Hepatic stellate cell (primary cell): ENCODE results near the gene ATP8B3.
A peak's percentile ranks its signal among the peaks of the same experiment; 100 is the strongest.

Experiments
- DNase-seq: peaks from one replicate; pipeline ENCODE4 v3.0.0; 2011; ENCODE audit warnings: low spot score

Gene ATP8B3

GRCh38 chr19:1849886-1850398, 37.9 kb upstream of the ATP8B3 start:
- DNase-seq, result no peak

DNA sequence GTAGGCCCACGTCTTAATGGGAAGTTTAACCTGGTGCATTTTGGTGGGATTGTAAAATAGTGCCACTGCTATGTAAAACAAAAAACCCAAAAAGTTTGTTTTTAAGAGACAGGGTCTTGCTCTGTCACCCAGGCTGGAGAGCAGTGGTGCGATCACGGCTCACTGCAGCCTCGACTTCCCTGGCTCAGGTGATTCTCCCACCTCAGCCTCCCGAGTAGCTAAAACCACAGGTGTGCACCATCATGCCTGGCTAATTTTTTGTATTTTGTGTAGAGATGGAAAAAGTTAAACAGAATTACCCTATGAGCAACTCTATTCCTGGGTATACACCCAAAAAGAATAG, 37.0 kb upstream of the ATP8B3 start:
- no peak for DNase-seq

DNA sequence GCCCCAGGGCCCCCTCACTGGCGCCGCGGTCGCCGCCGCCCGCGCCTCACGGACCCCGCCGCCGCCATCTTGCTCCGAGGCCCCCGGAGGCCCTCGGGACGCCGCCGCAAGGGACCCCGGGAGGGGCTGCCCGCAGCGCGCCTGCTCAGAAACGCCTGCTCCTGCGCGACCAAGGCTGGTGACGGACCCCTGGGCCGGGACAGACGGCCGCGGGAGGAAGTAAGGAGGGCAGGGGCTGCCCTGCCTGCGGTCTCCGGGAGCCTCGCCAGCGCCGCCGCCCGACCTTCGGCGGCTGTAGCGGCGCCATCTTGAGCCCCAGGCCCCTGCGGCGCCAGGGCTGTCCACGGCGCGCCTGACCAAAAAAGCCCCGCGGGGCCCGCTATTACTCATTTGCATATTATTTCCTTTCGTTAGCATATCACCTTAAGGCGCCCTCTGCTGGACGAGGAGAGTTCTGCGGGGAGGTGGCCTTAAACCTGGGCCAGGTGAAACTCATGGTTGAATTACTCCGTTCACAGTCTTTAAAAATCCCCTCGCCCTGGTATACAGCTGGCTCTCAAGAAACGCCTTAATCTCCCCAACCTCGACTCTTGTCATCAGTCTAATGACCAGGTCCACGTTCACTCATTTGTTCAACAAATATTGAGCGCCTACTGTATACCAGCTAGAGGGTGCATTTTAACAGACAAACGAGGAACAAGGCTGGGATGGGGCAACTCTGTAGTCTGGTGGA, 36.5 kb upstream of the ATP8B3 start, which contains the start of gene REXO1:
TSS of gene REXO1 (minus strand) at position 85 of the 733 bp plus-strand sequence. CDS start 125 bp downstream, outside the sequence.
- DNase-seq, result peak; percentile 91

DNA sequence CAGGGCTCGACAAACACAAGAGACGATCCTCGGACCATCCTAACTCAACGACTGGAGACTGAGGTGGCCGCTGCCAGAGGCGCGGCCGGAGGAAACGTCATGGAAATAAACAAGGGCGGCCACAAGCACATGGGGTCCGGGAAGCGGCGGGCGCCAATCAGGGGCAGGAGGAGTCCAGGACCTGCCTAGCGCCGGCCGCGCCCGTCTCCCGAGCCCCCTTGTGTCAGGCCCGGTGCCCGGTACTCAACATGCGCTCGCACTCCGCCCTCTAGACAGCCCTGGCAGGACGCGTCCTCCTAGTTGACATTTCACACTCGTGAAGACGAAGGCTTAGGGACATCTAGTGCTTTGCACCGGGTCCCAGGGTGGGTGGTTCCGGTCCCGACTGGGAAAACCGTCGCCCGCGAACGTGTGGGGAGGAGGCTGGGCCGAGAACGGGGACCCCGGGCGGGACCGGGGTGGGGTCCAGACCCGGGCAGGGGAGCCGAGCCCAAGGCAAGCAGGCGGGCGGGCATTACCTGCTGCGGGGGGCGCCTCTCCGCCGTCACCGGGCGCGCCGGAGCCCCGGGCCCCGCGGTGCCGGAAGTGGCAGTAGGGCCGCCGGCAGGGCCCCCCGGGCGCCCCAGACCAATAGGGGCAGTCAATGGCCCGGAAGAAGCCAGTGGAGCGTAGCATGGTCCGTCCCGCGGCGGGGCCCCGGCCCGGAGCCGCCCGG, 35.8 kb upstream of the ATP8B3 start:
- peak; percentile 60 for DNase-seq

DNA sequence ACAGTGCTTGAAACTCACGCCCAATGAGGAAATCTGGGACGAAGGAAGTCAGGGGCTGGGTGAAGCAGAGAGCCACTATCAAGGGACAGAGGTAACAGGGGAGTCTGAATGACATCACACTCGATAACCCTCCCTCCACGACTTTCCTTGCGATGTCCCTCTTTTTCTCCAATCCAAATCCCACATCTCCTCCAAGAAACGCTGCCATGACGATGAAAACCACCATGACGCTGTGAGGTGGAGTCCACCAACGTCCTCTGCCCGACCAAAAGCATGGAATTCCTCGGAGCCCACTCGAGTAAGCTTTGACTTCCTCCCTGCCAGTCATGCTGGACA, 35.2 kb upstream of the ATP8B3 start:
- no peak for DNase-seq

DNA sequence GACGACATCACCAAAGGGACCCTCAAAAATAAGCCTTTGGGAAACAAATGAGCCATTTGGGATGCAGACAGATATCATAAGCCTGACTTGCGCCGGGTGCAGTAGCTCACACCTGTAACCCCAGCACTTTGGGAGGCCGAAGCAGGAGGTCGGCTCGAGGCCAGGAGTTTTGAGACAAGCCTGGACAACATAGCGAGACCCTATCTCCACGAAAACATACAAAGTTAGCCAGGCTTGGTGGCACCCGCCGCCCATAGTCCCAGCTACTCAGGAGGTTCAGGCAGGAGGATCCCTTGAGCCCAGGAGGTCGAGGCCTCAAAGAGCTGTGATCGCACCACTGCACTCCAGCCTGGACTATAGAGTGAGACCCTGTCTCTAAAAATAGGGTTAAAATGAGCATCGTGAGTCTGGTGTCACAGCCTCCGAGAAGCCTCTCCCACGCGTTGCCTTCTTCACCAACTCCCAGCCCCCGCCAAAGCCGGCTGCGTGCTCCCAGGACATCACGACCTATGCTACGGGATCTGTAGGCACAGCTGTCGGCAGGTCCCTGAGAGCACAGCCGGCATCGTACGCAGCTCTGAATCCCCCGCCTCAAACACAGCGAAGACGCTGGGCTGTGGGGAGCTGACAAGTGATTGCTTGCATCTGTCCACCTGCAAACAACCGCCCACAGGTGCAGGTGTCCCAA, 34.6 kb upstream of the ATP8B3 start:
- DNase-seq, result no peak

- DNase-seq, result no peak
Measured at GRCh38 chr19:1845642-1846041, 33.6 kb upstream of the ATP8B3 start.

GRCh38 chr19:1845125-1845515, 33.0 kb upstream of the ATP8B3 start:
- no peak for DNase-seq

- DNase-seq, result no peak
Measured at GRCh38 chr19:1844513-1845124, 32.5 kb upstream of the ATP8B3 start.

GRCh38 chr19:1843646-1844394, 31.7 kb upstream of the ATP8B3 start:
- DNase-seq, result no peak

DNA sequence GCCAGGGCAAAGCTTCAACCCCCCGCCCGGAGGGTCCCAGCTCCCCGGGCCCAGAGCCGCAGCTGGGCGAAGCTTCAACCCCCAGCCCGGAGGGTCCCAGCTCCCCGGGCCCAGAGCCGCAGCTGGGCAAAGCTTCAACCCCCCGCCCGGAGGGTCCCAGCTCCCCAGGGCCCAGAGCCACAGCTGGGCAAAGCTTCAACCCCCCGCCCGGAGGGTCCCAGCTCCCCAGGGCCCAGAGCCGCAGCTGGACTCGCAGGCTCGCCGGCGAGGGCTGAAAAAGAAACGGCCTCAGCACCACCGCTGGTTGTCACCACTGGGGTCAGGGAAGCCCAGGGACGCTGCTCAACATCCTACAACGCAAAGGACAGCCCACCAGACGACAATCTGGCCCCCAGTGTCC, 31.0 kb upstream of the ATP8B3 start:
- no peak for DNase-seq

- DNase-seq, result peak; percentile 34
Measured at GRCh38 chr19:1841209-1841924, 29.3 kb upstream of the ATP8B3 start.

- DNase-seq, result peak; percentile 83
Measured at GRCh38 chr19:1840541-1841115, 28.6 kb upstream of the ATP8B3 start.

DNA sequence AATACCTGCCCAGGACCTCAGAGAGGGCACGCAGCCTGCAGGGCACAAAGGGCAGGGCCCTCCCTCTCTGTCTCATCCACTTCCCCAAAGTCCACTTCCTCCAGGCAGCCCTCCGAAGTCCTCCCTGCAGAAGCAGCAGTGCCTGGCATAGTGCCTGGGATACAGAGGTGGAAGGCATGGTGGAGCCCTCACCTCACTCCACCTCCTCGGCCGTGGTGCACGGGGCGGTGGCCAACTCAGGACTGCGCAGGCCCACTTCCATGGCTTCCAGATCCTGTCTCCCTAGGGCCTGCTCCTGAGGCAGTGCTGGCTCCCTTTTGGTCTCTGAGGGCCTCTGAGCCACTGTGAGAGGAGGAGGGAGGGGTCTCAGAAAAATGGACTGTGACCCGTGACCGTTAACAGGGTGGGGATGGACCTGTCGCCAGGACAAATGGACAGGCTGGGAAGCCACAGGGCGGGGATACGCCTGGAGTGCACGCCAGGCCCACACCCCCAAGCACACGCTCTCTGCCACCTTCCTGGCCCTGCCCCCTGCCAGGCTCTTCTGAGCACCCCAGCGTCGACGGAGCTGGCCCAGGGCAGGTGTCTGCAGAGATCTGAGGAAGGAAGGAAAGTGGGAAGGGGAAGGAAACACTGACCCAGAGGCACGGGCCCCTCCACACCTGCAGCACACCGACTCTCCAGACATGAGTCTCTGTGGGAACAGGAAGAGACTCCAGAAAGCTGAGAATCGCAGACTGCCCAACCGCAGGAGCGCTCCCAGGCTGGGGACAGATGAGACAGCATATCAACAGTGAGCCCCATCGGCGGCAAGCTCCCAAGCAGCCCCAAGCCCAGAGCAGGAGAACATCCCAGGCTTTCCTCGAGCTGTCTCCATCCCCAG, 27.8 kb upstream of the ATP8B3 start:
- no peak for DNase-seq

- peak; percentile 87 for DNase-seq
Measured at GRCh38 chr19:1837625-1838105, 25.6 kb upstream of the ATP8B3 start.

DNA sequence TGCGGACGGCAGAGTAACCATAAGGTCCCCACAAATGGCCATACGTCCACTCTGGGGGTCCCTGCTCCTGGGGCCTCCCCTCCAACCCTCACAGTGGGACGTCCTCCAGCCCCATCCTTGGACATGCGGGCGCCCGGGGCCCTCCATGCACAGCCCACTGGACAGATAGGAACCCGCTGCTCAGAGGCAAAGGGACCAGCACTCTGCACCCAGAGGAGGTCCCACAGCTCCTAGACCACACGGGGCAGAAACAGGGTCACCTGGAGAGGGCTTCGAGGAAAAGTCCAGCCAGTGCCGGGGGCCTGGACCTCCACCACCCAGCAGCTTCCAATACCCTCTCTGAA, 25.1 kb upstream of the ATP8B3 start:
- DNase-seq, result no peak

DNA sequence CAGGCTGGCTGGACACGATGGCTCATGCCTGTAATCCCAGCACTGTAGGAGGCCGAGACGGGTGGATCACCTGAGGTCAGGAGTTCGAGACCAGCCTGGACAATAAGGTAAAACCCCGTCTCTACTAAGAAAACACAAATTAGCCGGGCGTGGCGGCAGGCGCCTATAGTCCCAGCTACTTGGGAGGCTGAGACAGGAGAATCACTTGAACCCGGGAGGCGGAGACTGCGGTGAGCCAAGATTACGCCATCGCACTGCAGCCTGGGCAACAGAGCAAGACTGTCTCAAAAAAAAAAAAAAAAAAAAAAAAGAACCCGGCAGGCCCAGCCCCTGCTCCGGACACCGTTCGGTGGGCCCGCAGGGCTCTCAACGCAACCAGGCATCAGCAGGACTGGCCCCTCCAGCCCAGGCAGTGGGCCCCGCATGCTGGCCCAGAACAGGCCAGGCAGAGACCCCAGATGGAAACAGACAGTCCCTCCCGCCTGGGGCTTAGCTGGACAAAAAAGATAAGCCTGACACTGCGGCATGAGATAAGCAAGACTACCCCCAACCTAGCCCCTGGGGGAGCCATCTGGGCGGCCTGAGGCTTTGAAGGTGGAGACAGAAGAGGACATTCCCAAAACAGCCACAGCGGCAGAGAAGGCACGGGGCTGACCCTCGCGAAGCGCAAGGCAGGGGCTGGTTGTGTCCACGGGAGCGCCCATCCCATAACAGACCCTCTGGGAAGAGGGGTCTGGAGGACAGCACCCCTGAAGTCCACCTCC, 24.6 kb upstream of the ATP8B3 start:
- DNase-seq, result no peak

GRCh38 chr19:1833540-1833939, 21.5 kb upstream of the ATP8B3 start:
- no peak for DNase-seq
